Endodermal cell (in vitro differentiated cells): Measurements from ENCODE around the gene SLC25A46. TPM values are rescaled to one million over a fixed set of nuclear protein-coding genes. Genes with fewer than 3 reads are reported as not detected.
"Not testable (repeated sequence)": the region's sequence is repeated elsewhere in the genome, so short reads cannot be mapped to it uniquely, and the experiment has no call there.

Experiments
- DNase-seq: peaks from one replicate; pipeline ENCODE4 v3.0.0-alpha.2; 2017
- H3K27ac ChIP-seq: 2 replicates; pipeline ENCODE4 v1.5.1; 2013; ENCODE audit warnings: mild to moderate bottlenecking, low read depth, low read length, moderate library complexity
- H3K27me3 ChIP-seq: 2 replicates; pipeline ENCODE4 v1.6.1; 2013; ENCODE audit warnings: mild to moderate bottlenecking, low read length, moderate library complexity; ENCODE audit not compliant: insufficient read depth, control insufficient read depth, poor library complexity, severe bottlenecking
- H3K36me3 ChIP-seq: 2 replicates; pipeline ENCODE4 v1.7.0; 2013; ENCODE audit warnings: mild to moderate bottlenecking, low read length, moderate library complexity; ENCODE audit not compliant: control insufficient read depth, insufficient read depth
- H3K4me1 ChIP-seq: one replicate; pipeline ENCODE4 v1.7.0; 2013; ENCODE audit warnings: low read length; ENCODE audit not compliant: control insufficient read depth, insufficient read depth
- H3K4me3 ChIP-seq: 2 replicates; pipeline ENCODE4 v1.5.1; 2013; ENCODE audit warnings: mild to moderate bottlenecking, low read length, moderate library complexity
- H3K9ac ChIP-seq: 2 replicates; pipeline ENCODE4 v1.6.1; 2013; ENCODE audit warnings: mild to moderate bottlenecking, low read length, moderate library complexity; ENCODE audit not compliant: poor library complexity, severe bottlenecking; ENCODE audit errors: extremely low read depth
- H3K9me3 ChIP-seq: 2 replicates; pipeline ENCODE4 v1.6.1; 2013; ENCODE audit warnings: mild to moderate bottlenecking, low read length, moderate library complexity; ENCODE audit not compliant: control insufficient read depth
- H3K27ac Mint-ChIP-seq: 2 replicates; pipeline ENCODE4 v1.8.0; 2020; ENCODE audit warnings: mixed read lengths
- H3K27me3 Mint-ChIP-seq: 2 replicates; pipeline ENCODE4 v1.8.0; 2021; ENCODE audit warnings: mild to moderate bottlenecking, mixed read lengths; ENCODE audit not compliant: insufficient read depth
- H3K36me3 Mint-ChIP-seq: 2 replicates; pipeline ENCODE4 v1.8.0; 2020; ENCODE audit warnings: low read depth, mixed read lengths
- H3K4me1 Mint-ChIP-seq: 2 replicates; pipeline ENCODE4 v1.8.0; 2020; ENCODE audit warnings: mixed read lengths
- H3K4me3 Mint-ChIP-seq: 2 replicates; pipeline ENCODE4 v1.8.0; 2020; ENCODE audit warnings: mild to moderate bottlenecking, moderate library complexity, mixed read lengths
- H3K9me3 Mint-ChIP-seq: 2 replicates; pipeline ENCODE4 v1.8.0; 2020; ENCODE audit warnings: mild to moderate bottlenecking, mixed read lengths
- CTCF ChIP-seq: fragments of 200-600 bp; sonication (generic); conservative IDR thresholded peaks from 2 replicates; pipeline ENCODE4 v1.5.0; 2021; ENCODE audit warnings: antibody characterized with exemption, mild to moderate bottlenecking
- WGBS, 2 experiments: methylation state at CpG; one replicate each; pipeline versions ENCODE4 v1.1.5 to v1.1.7; 2013; ENCODE audit warnings: missing lambda C conversion rate in 2 of 2, mixed read lengths in 1 of 2; ENCODE audit not compliant: insufficient coverage in 1 of 2, insufficient read length in 1 of 2; 5-methylcytosine and 5-hydroxymethylcytosine counted together
- total RNA-seq, 2 donors: library from RNA; stranded (reverse); fragmentation: NEBNext Ultra II Directional in 1 of 2; extraction: Animal tissue kit (Norgen Biotek cat#: 25700) in 1 of 2; gene quantifications; 2 replicates in 1 of 2; 3 replicates in 1 of 2; pipeline ENCODE4 v1.2.1, GENCODE V29; 2021

The SLC25A46 gene
- total RNA-seq, 2 donors from 2014 or later: 22.7 to 24.5 TPM

GRCh38 chr5:110718311-110718710 is 20.5 kb upstream of the SLC25A46 start:
- Mint-ChIP-seq H3K36me3 (no peaks in the 10 kb centered on the region), H3K27ac (no peak overlapping the region), H3K4me3 (no peak overlapping the region), H3K4me1 (no peaks in the 10 kb centered on the region), H3K9me3 (no peaks in the 10 kb centered on the region), H3K27me3 (no peaks in the 10 kb centered on the region)
- Histone ChIP-seq H3K27me3 (no peaks in the 10 kb centered on the region), H3K4me1 (no peaks in the 10 kb centered on the region), H3K4me3 (no peak overlapping the region), H3K27ac (no peak overlapping the region), H3K9me3 (no peaks in the 10 kb centered on the region), H3K36me3 (no peaks in the 10 kb centered on the region), H3K9ac (no peak overlapping the region)
- 90 to 100% methylated on average over 1 to 2 of the region's 2 CpGs for WGBS, 2 experiments
- DNase-seq: no peak
- no peak for TF ChIP-seq CTCF

GRCh38 chr5:110726249-110727024 is 12.4 kb upstream of the SLC25A46 start, which contains the start of gene TMEM232:
Gene TMEM232 (minus strand): TSS chr5:110726671. CDS start chr5:110667352, 59,319 bp downstream.
- Histone ChIP-seq H3K27ac (no peak within 1 kb of the TSS), H3K36me3 (no peaks in the 10 kb centered on the region), H3K9me3 (no peaks in the 10 kb centered on the region), H3K9ac (no peak within 1 kb of the TSS), H3K27me3 (no peaks in the 10 kb centered on the region), H3K4me1 (no peaks in the 10 kb centered on the region), H3K4me3 (peak within 1 kb of the TSS; percentile 66)
- peak; percentile 92 for DNase-seq
- 63 to 91% methylated on average over 12 to 17 of the region's 17 CpGs for WGBS, 2 experiments
- Mint-ChIP-seq H3K9me3 (no peaks in the 10 kb centered on the region), H3K27me3 (no peaks in the 10 kb centered on the region), H3K4me3 (peak within 1 kb of the TSS; percentile 68), H3K36me3 (no peaks in the 10 kb centered on the region), H3K4me1 (no peaks in the 10 kb centered on the region), H3K27ac (peak within 1 kb of the TSS; percentile 37)
- no peak for TF ChIP-seq CTCF

- no peaks in the 10 kb centered on the region for H3K4me1 ChIP-seq
- H3K27ac ChIP-seq: no peak overlapping the region
- no peaks in the 10 kb centered on the region for H3K9me3 ChIP-seq
- Mint-ChIP-seq H3K36me3 (no peaks in the 10 kb centered on the region), H3K27me3 (no peaks in the 10 kb centered on the region), H3K9me3 (peaks cover 4% of the 10 kb centered on the region), H3K4me3 (peak overlapping the region; percentile 68), H3K27ac (peak overlapping the region; percentile 37), H3K4me1 (no peaks in the 10 kb centered on the region)
- peak overlapping the region; percentile 66 for H3K4me3 ChIP-seq
- no peaks in the 10 kb centered on the region for H3K27me3 ChIP-seq
- WGBS, 2 experiments: 85 to 100% methylated on average over 2 to 5 of the region's 5 CpGs
- H3K36me3 ChIP-seq: no peaks in the 10 kb centered on the region
- no peak overlapping the region for H3K9ac ChIP-seq
- peak; percentile 66 for TF ChIP-seq CTCF
- no peak for DNase-seq
Measured at GRCh38 chr5:110727025-110727314, 11.8 kb upstream of the SLC25A46 start.

- H3K4me3 ChIP-seq, H3K36me3 ChIP-seq, H3K4me1 Mint-ChIP-seq, DNase-seq, H3K4me1 ChIP-seq, H3K27ac ChIP-seq, H3K4me3 Mint-ChIP-seq, H3K9me3 Mint-ChIP-seq, H3K9ac ChIP-seq, H3K27ac Mint-ChIP-seq, H3K36me3 Mint-ChIP-seq, H3K9me3 ChIP-seq: not testable (repeated sequence)
- H3K27me3 Mint-ChIP-seq: peaks cover 12% of the 10 kb centered on the region
- 92% methylated on average over 2 of the region's 2 CpGs; no CpG with 5 or more reads in 1 of the 2 experiments for WGBS, 2 experiments
- H3K27me3 ChIP-seq: peaks cover 22% of the 10 kb centered on the region
Measured at GRCh38 chr5:110731499-110731898, 7.3 kb upstream of the SLC25A46 start.
